RCC 7860 (cell line): Measurements from ENCODE around the gene IL1RAPL1.

Source experiments
- DNase-seq: peaks from one replicate; pipeline ENCODE4 v3.0.0-alpha.2; 2015; ENCODE audit warnings: low spot score
- FAIRE-seq: peaks from 2 replicates; lab custom pipeline; 2012; peaks lifted over from hg19 to GRCh38; lab: Jason Lieb, UNC

IL1RAPL1 gene

DNA sequence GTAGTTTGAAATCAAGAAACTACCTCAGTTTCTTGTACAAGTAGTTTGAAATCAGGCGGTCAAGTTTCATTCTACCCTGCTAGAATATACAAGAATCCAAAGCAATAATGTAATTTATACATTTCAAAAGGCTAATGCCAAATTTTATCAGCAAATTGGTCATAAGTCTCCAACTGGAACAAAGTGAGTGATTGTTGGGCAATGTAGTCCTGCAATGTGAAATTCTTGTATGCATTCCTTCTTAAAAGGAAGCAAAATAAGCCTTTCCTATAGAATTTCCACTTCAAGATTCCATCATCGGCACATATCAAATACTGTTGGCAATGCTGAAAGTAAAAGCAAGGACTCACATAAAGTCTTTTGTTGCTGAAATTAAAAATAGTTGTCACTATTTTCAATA is 334.9 kb downstream of the IL1RAPL1 start:
- no peak for DNase-seq

DNA sequence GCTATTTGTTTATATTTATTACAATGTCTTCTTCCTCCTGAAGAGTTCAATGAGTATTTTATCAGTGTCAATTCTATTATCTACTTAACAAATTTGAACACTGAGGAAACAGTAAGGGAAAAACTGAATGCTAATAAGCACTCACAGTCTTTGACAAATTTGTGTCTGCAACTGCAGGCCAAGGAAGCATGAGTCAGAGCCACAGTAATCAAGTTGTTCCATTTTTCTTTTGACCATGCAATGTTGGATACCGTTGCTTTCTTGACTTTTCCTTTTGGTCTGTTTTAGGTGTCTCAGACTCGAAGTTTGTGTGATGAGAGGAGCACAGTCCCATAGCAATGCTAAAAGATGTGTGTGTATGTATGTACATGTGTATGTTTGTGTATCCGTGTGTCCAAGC is 359.6 kb downstream of the IL1RAPL1 start:
- DNase-seq (no peak), FAIRE-seq (no peak)

More for the DNA sequence above, 334.9 kb downstream of the IL1RAPL1 start:
- FAIRE-seq, result no peak

DNA sequence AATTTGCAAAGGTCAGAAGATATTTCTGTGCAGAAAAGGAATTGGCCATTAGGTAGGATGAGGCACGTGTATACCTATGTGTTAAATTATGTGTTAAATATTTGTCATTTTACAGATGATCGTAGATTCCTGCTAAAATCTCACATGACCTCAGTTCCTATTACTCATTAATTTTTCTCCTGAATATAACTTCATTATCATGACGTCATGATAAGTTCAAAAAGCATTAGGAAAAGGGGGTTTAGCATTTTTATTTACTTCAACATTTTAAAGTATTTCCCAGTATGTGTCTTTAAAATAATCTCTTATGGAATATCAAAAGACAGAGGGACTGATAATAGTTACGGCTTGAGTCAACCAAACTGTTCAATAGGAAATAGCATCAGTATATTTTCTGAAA is 372.8 kb downstream of the IL1RAPL1 start:
- DNase-seq, result no peak
- no peak for FAIRE-seq

DNA sequence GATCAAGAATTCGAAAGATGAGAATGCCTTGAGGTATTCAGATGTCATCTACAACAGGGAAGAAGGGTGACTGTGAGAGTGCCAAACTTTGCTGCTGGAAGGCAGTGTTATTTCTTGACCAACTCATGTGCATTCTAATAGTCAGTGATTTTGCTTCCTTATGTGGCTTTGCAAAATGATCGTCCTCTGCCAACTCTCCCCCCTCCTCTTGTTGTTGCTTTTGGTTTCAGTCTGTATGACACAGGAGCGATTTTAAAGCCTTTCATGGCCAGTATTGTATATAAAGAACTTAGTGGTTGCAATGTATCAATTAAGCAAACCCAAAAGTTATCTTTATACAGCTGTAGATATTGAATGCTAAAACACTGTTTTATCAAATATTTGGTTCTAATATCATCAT is 379.1 kb downstream of the IL1RAPL1 start:
- DNase-seq (no peak), FAIRE-seq (no peak)

DNA sequence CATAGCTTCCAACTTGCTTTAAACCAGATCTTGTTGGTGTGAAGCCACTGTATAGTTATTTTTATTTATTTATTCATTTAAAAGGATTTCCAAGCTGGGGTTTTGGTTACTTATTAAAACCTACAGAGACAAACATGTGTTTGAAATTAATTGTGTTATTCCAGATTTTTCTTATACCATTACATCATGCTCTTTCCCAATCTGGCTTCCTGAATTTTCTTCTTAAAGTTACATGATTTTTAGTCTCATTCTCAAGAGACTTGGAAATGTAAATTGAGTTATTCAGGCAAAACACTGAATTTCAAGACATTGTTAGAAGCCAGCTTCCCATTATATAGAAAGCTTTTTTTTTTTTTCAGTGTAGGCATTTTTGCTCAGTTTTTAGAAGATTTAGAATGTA is 381.9 kb downstream of the IL1RAPL1 start:
- DNase-seq (no peak), FAIRE-seq (no peak)

DNA sequence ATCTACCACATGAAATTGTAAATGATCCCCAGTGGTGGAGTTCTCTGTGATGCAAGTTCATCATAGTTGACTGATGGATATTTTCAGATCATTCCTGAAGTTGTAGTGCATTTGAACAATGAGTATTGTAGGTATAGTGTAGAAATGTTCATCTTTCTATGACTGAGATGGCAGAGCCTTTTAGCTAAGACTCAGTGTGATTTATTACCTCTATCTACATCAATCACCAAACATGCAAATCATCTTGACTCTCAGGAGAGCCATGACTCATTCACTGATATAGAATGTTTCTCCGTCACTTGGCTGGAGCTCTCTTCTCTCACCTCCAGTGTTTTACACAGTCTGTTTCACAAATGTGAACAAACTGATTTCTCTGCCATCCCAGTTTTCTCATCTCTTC is 392.6 kb downstream of the IL1RAPL1 start:
- FAIRE-seq, result no peak
- DNase-seq, result no peak

DNA sequence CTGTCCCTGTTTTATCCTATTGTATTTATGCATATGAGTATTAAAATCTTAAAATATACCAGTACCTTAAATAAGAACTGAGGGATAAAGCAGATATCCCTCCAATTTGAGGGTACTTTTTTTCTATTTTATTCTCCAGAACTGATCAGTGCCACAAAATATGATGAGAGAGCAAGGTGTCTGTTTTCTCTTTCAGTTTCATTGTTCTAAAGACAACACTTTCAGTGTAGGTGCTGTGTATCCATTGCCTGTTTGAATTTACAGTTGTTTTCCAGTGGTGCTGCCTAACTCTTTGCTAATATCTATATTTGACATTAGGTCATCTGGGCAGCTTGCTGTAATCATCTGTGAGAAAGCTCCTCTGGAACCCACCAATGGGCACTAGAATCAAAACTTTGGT is 394.7 kb downstream of the IL1RAPL1 start:
- FAIRE-seq, result no peak
- DNase-seq, result no peak

DNA sequence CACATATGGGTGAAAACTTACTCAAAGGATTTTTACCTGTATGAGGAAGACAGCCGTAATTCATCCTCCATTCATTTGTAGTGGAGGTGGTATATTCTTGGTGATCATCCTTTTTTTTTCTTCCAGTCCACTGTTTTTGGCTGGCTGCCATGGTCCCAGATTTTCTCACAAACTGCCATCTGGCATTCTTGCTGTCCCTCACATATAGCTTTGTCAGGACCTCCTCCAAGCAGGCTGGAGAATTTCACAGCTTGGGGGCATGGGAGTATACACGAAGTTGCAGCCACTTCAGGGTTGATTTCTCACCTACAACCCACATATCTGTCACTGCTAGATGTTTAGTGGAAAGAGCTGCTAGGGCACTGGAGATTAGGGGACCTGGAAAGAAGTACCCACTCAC is 401.0 kb downstream of the IL1RAPL1 start:
- FAIRE-seq (no peak), DNase-seq (no peak)

DNA sequence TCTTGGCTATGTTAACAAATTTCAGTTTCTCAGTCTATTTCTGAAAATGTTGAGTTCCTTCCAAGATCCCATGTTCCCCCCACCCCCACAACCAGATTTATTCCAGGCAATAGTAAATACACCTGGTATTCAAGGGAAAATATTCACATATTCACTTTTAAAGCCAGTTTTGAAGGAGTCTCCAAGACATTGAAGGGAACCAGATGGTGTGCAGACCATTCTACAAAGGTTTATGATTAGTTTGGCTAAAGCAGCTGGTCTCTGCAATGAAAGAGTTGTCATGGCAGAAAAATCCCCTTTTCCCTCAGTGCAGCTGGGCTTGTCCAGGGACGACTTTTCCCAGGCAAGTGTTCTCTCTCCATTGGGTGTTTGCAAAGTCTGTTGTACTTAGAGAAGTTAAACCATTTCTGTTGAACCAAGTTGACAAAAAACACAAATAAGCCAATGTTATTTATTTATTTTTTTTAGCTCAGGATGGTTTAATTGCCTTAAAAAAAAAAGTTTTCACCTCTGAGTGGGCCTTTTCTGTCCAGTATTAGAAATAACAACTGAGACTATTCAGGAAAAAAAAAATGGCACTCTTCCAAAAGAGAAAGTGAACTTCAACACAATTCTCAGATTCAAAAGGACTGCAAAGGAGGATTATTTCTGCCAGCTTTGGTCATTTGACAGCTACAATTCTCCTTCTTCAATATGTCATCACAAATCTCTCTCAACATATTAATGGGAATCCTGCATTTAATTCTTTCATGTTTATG is 410.6 kb downstream of the IL1RAPL1 start:
- no peak for DNase-seq

DNA sequence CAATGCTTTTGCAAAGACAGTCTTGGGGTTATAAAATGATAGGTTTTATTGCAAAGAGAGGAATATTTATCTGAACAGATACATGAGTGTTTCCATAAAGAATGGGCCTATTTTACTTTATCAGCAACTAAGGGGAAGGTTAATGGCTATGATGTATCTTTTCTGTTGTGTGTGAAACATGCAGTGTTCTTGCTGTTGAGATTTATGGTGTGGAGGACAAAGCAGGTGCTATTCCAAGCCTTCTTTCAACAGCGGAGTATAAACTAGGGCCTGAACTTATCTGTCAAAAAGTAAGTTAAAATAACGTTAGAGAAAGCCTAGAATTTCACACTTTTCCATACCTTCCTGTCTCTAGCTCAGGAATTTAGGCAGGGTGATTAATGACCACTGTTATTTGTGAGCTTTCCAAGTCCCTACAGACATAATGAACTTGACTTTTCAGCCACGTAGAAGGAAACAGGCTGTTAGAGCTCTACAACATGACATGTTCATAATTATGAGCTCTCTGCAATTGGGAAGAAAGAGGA is 411.4 kb downstream of the IL1RAPL1 start:
- no peak for DNase-seq
- FAIRE-seq, result no peak

More for the DNA sequence above, 410.6 kb downstream of the IL1RAPL1 start:
- FAIRE-seq, result no peak

DNA sequence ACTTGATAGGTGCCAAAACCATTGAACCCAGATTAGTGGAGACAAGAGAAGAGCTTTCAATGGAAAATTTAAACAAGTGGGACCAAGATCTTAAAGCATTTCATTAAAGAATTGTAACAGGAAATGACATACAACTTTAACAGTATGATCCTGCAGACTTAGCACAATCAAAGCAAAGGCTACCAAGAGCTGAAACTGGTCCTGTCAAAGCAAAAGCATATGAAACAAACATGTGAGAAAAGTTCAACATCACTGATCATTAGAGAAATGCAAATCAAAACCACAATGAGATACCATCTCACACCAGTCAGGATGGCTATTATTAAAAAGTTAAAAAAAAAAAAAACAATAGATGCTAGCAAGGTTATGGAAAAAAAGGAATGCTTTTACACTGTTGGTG is 425.6 kb downstream of the IL1RAPL1 start:
- FAIRE-seq, result no peak
- no peak for DNase-seq

DNA sequence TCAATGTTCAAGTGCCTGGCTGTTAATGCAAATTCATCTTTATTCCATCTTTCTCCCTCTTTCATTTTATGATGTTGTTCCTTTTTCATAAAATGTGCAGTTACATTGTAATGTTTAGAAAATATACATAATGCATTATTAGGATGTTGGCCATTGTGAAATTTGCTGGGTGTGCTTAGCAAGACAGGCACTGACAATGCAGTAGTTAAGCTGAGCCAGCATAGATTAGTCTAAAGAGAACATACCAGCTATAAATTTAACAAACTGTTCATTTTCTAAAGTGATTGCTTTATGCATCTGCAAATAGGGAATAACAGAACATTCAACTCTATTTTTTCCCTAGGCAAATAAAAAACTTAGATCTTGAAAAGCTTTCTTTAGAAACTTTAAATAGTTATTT is 436.0 kb downstream of the IL1RAPL1 start:
- DNase-seq, result no peak
- FAIRE-seq, result no peak

DNA sequence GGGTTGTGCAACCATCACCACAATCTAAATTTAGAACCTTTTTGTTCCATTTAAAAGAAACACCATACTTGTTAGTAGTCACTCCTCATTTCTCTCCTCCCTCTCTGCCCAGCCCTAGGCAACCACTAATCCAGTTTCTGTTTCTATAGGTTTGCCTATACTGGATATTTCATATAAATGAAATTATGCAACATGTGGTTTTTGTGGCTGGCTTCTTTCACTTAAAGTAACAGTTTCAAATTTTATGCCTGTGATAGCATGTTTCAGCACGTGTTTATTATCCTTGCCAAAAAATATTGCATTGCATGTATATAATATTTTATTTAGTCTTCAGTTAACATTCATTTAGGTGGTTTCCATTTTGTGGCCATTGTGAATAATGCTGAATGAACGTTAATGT is 437.6 kb downstream of the IL1RAPL1 start:
- no peak for DNase-seq
- no peak for FAIRE-seq

DNA sequence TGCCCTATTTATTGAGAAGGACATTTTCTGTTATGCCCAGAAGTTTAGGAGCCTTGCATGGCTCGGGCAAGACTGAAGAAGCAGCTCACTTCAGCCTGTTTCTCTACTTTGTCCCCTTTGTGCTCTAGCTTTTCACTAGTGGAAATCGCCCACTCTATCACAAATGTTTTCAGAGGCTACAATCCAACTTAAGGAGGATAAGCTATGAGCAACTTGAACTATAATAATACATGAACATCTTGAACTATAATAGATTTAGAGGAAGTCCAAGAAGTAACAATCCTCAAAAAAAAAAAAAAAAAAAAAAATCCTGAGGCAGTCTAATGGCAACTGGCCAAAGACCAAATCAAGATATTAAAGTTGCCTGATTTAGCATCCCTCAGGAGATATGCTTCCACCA is 452.3 kb downstream of the IL1RAPL1 start:
- no peak for FAIRE-seq
- no peak for DNase-seq

DNA sequence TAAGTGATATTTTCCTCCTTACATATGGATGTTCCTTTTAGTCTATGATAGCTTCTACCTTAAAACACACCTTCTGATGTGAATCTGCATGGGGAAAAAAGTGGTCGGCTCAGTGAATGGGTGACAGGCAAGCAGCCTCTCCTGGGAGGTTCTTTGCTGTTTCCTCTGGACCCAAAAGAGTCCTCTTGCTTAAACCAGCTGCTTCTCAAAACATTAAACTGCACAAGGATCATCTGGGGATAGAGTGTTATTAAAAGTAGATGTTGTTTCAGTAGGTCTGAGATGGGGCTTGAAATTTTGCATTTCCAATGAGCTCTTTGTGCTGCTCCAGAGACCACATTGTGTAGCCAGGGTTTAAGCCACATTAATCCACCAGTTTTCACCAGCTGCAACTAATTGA is 452.9 kb downstream of the IL1RAPL1 start:
- no peak for FAIRE-seq

DNA sequence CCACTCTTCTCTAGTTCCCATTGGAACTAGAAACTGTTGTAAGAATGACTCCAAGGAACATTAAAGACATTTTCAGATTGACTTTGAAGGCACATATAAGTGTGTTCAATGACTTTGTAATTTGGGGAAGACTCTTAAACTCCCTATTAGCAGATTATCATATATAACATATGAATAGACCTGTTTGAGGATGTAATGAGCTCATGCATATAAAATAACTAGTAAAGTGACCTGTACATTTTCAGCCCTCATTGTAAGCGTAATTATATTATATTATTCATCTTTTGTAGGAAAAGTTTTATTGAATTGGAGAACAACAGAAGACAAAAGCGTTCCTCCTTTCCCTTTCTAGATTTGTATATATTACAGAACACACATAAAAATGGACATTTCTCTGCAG is 455.1 kb downstream of the IL1RAPL1 start:
- no peak for FAIRE-seq
- no peak for DNase-seq

More for the DNA sequence above, 452.9 kb downstream of the IL1RAPL1 start:
- DNase-seq, result no peak

DNA sequence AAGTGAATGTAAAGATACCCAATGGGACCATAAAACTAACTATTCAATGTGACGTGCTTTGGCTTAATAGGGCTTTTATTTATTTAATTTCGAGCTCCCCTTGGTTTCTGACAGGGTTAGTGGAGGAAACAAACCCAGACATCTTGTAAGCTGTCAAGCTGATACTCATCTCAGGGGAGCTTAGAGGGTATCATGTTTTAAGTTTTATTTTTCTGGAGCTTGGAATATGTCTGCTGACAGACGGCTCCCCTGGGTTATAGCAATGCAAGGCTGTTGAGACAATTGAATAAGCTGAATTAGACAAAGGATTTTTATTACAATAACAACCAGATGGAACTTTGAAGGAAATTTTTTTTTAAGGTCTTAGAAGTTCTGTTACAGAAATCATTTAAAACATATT is 456.5 kb downstream of the IL1RAPL1 start:
- FAIRE-seq (no peak), DNase-seq (no peak)

DNA sequence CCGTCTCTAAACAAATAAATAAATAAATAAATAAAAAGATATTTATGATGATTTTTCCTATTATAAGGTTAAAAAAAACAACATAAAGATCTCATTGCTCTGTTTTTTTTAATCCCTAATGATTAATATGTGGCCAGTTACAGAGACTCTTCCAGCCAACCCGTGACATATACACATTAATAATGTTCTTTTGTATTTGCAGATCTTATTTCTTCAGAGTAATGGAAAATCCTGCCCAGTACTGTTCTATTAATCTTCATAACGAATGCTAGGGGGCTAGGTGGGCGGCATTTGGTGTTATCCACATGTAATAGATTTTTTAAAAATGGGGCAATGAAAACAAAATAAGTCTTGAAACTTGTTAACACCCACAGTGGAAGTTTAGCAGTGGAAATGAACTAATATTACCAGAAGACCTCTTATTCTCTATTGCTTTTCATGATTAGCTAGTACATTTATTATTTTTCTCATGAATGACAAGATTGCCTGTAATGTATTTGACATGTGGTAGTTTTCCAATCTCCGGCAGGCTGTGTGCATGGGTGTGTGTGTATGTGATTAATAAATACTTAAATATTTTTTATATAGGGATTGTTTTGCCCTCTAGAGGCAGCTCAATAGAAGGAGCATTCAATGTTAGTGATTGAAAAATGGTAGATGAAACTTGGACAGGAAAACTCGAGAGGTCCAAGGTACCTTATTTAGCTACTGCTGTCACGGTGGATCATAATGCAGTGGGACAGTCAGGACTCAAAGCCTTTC is 457.4 kb downstream of the IL1RAPL1 start:
- DNase-seq (no peak), FAIRE-seq (no peak)

DNA sequence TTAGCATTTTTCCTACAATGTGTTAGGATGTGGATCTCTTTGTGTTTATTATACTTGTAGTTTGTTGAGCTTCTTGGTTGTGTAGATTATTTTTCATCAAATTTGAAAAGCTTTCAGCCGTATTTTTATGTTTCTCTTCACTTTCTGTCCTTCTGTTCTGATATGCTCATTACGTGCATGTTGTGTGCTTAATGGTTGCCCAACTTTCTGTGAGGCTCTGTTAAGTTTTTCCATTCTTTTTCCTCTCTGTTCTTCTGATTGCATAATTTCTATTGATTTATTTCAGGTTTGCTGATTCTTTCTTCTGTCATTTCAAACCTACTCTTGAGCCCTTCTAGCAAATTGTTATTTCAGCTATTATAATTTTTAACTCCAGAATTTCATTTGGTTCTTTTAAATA is 478.2 kb downstream of the IL1RAPL1 start:
- DNase-seq, result no peak
- FAIRE-seq, result no peak

DNA sequence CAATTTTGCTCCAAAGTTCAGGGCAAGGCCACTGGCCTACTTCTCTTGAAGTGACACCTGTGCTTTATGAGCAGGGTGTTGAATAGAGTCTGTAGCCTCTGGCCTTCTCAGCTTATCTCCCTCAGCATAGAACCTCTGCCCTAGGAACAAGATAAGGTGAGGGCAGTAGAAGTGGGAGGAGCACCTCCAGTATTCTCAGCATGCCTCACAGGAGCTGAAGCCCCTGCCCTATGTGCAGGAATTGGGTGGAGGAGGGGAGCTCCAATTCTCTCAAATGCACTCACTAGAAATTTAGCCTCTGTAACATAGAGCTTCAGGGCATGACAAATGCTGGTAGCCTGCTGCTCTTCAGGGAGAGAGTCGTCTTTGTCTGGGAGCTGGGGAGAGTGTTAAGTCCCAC is 479.3 kb downstream of the IL1RAPL1 start:
- DNase-seq (no peak), FAIRE-seq (no peak)

DNA sequence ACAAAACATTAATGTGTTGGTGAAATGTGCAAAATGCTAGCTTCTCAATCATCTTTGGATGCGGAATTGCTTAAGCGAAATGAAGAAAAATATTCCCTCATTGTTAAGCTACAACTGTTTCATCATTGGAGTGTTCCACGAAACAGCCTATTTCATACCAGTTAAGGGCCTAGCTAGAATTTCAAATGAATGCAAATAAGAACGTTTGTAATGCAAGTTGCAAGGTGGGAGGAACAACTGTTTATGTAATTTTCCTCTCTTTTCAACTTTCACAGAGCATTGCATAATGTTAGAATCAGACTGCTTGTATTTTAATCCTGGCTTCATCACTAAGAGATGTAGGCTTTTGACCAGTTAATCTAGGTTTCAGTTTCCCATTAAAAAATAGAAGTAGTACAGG is 480.1 kb downstream of the IL1RAPL1 start:
- FAIRE-seq, result no peak
- DNase-seq, result no peak
